Common myeloid progenitor, CD34-positive (primary cell): ENCODE data around the gene RAB3A.
A peak's percentile ranks its signal among the peaks of the same experiment; 100 is the strongest.

Experiments used
- CTCF ChIA-PET: fragments of 350-600 bp; sonication (Branson Sonifier 250); formaldehyde crosslinking; loops from one replicate; lab custom pipeline; 2021; ENCODE audit warnings: antibody characterized with exemption; lab: Charles Lee
- POLR2A ChIA-PET: fragments of 350-600 bp; sonication (Branson Sonifier 250); formaldehyde crosslinking; loops from one replicate; lab custom pipeline; 2021; ENCODE audit warnings: antibody characterized with exemption; lab: Charles Lee
- DNase-seq, 3 donors: peaks; one replicate each; pipeline versions ENCODE4 v3.0.0 to v3.0.0-alpha.2; 2013
- H3K27ac ChIP-seq, 2 experiments: 1 replicate in 1 of 2; 2 replicates in 1 of 2; pipeline ENCODE4 v1.7.0; 2013; ENCODE audit warnings: inconsistent platforms in 2 of 2, low read length in 2 of 2, mild to moderate bottlenecking in 2 of 2, low read depth in 1 of 2, moderate library complexity in 1 of 2; ENCODE audit not compliant: severe bottlenecking in 2 of 2, insufficient read depth in 1 of 2, poor library complexity in 1 of 2
- H3K27me3 ChIP-seq, 5 experiments: replicated peaks in 2 of 5; 1 replicate in 3 of 5; 2 replicates in 2 of 5; pipeline versions ENCODE4 v1.6.1 to v1.7.0; 2013; ENCODE audit warnings: low read length in 4 of 5, mild to moderate bottlenecking in 2 of 5, moderate library complexity in 2 of 5, inconsistent platforms in 1 of 5; ENCODE audit not compliant: insufficient read depth in 5 of 5, control insufficient read depth in 4 of 5
- H3K36me3 ChIP-seq, 4 experiments: 1 replicate in 2 of 4; 2 replicates in 2 of 4; pipeline versions ENCODE4 v1.6.1 to v1.7.0; 2013; ENCODE audit warnings: low read length in 3 of 4, control low read depth in 1 of 4, mild to moderate bottlenecking in 1 of 4; ENCODE audit not compliant: control insufficient read depth in 4 of 4, insufficient read depth in 4 of 4
- H3K4me1 ChIP-seq, 4 experiments: 1 replicate in 3 of 4; 2 replicates in 1 of 4; pipeline versions ENCODE4 v1.6.1 to v1.7.1; 2013; ENCODE audit warnings: low read length in 3 of 4, mild to moderate bottlenecking in 3 of 4, control low read depth in 1 of 4, inconsistent platforms in 1 of 4, moderate library complexity in 1 of 4; ENCODE audit not compliant: control insufficient read depth in 4 of 4, insufficient read depth in 4 of 4; ENCODE audit errors: control extremely low read depth in 1 of 4
- H3K4me3 ChIP-seq, 7 experiments: 1 replicate in 4 of 7; 2 replicates in 3 of 7; pipeline versions ENCODE4 v1.5.1 to v1.7.0; 2013; ENCODE audit warnings: mild to moderate bottlenecking in 7 of 7, low read length in 6 of 7, moderate library complexity in 6 of 7, inconsistent platforms in 2 of 7, low read depth in 2 of 7, control low read depth in 1 of 7; ENCODE audit not compliant: insufficient read depth in 4 of 7, control insufficient read depth in 1 of 7; ENCODE audit errors: extremely low read depth in 1 of 7
- H3K9me3 ChIP-seq, 5 experiments: 1 replicate in 4 of 5; 2 replicates in 1 of 5; pipeline versions ENCODE4 v1.6.1 to v1.7.1; 2013; ENCODE audit warnings: low read length in 4 of 5, mild to moderate bottlenecking in 2 of 5, inconsistent platforms in 1 of 5, low read depth in 1 of 5, moderate library complexity in 1 of 5; ENCODE audit not compliant: control insufficient read depth in 4 of 5, insufficient read depth in 2 of 5; ENCODE audit errors: control extremely low read depth in 1 of 5
- WGBS: methylation state at CpG from one replicate; pipeline ENCODE4 v1.1.5; 2013; ENCODE audit not compliant: insufficient coverage; 5-methylcytosine and 5-hydroxymethylcytosine counted together

The RAB3A gene

GRCh38 chr19:18239303-18239702 lies 35.5 kb upstream of the RAB3A start:
- Histone ChIP-seq H3K27me3 (peaks cover 0 to 19% (median 5%) of the 10 kb centered on the region in 5 experiments), H3K9me3 (no peaks in the 10 kb centered on the region), H3K4me3 (no peak overlapping the region), H3K36me3 (no peaks in the 10 kb centered on the region), H3K4me1 (no peaks in the 10 kb centered on the region), H3K27ac (no peak overlapping the region)
- ChIA-PET POLR2A (no interaction called here), CTCF (interaction anchor here (1.0 to 2.9 kb wide), 3 partner anchors 14 to 47 kb away, joined by 3 to 20 read pairs (median 8); no protein-coding TSS in a partner anchor)
- WGBS: 33% methylated on average over 11 of the region's 12 CpGs
- peak in 1 of 3 donors; percentile 44 for DNase-seq

- Histone ChIP-seq H3K27me3 (peaks cover 0 to 60% (median 23%) of the 10 kb centered on the region in 5 experiments), H3K4me1 (peaks cover 0 to 11% (median 7%) of the 10 kb centered on the region in 4 experiments), H3K4me3 (no peak overlapping the region), H3K36me3 (no peaks in the 10 kb centered on the region), H3K27ac (no peak overlapping the region), H3K9me3 (peaks cover 0 to 13% (median 6%) of the 10 kb centered on the region in 5 experiments)
- ChIA-PET POLR2A (no interaction called here), CTCF (interaction anchor here (0.6 to 1.2 kb wide), 2 partner anchors 26 to 1987 kb away, joined by 3 to 5 read pairs; no protein-coding TSS in a partner anchor)
- DNase-seq: no peak
- 50% methylated on average over 4 of the region's 6 CpGs for WGBS
Observed at GRCh38 chr19:18234194-18234593, 30.4 kb upstream of the RAB3A start.

- Histone ChIP-seq H3K27me3 (peaks cover 0 to 58% (median 23%) of the 10 kb centered on the region in 5 experiments), H3K4me1 (peaks cover 0 to 11% (median 7%) of the 10 kb centered on the region in 4 experiments), H3K27ac (no peak overlapping the region), H3K4me3 (no peak overlapping the region), H3K9me3 (peaks cover 0 to 13% (median 6%) of the 10 kb centered on the region in 5 experiments), H3K36me3 (no peaks in the 10 kb centered on the region)
- POLR2A ChIA-PET: interaction anchor here (0.6 kb wide), 1 partner anchor 9 kb away, joined by 3 read pairs; no protein-coding TSS in a partner anchor
- 18% methylated on average over 30 of the region's 37 CpGs for WGBS
- CTCF ChIA-PET: interaction anchor here (0.7 to 1.8 kb wide), 7 partner anchors 9 to 50 kb away, joined by 3 to 7 read pairs (median 4); a partner anchor contains a TSS
- peak; percentile 47 to 78 (median 74) for DNase-seq
Observed at GRCh38 chr19:18233224-18233825, 29.5 kb upstream of the RAB3A start.

- peaks cover 0 to 11% (median 7%) of the 10 kb centered on the region in 4 experiments for H3K4me1 ChIP-seq
- peak in 2 of 3 donors; percentile 33 to 36 for DNase-seq
- H3K4me3 ChIP-seq: no peak overlapping the region
- H3K9me3 ChIP-seq: peaks cover 0 to 13% (median 6%) of the 10 kb centered on the region in 5 experiments
- H3K27me3 ChIP-seq: peaks cover 0 to 65% (median 23%) of the 10 kb centered on the region in 5 experiments
- POLR2A ChIA-PET: interaction anchor here (0.6 to 0.7 kb wide), 3 partner anchors 9 to 24 kb away, joined by 3 to 4 read pairs (median 3); no protein-coding TSS in a partner anchor
- WGBS: 5% methylated on average over 35 of the region's 46 CpGs
- CTCF ChIA-PET: interaction anchor here (0.8 to 1.8 kb wide), 10 partner anchors 8 to 49 kb away, joined by 3 to 8 read pairs (median 4); a partner anchor contains a TSS
- H3K27ac ChIP-seq: no peak overlapping the region
- no peaks in the 10 kb centered on the region for H3K36me3 ChIP-seq
Observed at GRCh38 chr19:18232540-18233223, 28.8 kb upstream of the RAB3A start.

GRCh38 chr19:18231775-18232174 lies 27.9 kb upstream of the RAB3A start:
- 100% methylated on average over 1 of the region's 4 CpGs for WGBS
- POLR2A ChIA-PET: interaction anchor here (0.6 kb wide), 1 partner anchor 48 kb away, joined by 4 read pairs; no protein-coding TSS in a partner anchor
- Histone ChIP-seq H3K4me3 (no peak overlapping the region), H3K36me3 (no peaks in the 10 kb centered on the region), H3K9me3 (peaks cover 0 to 13% (median 6%) of the 10 kb centered on the region in 5 experiments), H3K27ac (no peak overlapping the region), H3K27me3 (peaks cover 0 to 74% (median 28%) of the 10 kb centered on the region in 5 experiments), H3K4me1 (peaks cover 0 to 11% (median 7%) of the 10 kb centered on the region in 4 experiments)
- no peak for DNase-seq
- CTCF ChIA-PET: interaction anchor here (0.7 to 1.9 kb wide), 7 partner anchors 9 to 97 kb away, joined by 3 to 8 read pairs (median 3); no protein-coding TSS in a partner anchor

GRCh38 chr19:18230941-18231734 lies 27.3 kb upstream of the RAB3A start:
- H3K27ac ChIP-seq: no peak overlapping the region
- WGBS: 46% methylated on average over 18 of the region's 18 CpGs
- CTCF ChIA-PET: interaction anchor here (0.7 to 1.9 kb wide), 9 partner anchors 9 to 98 kb away, joined by 3 to 8 read pairs (median 4); no protein-coding TSS in a partner anchor
- peaks cover 0 to 16% (median 7%) of the 10 kb centered on the region in 4 experiments for H3K4me1 ChIP-seq
- peaks cover 0 to 13% (median 6%) of the 10 kb centered on the region in 5 experiments for H3K9me3 ChIP-seq
- DNase-seq: peak; percentile 25 to 68 (median 58)
- POLR2A ChIA-PET: no interaction called here
- H3K4me3 ChIP-seq: no peak overlapping the region
- H3K27me3 ChIP-seq: peaks cover 0 to 80% (median 28%) of the 10 kb centered on the region in 5 experiments
- no peaks in the 10 kb centered on the region for H3K36me3 ChIP-seq
